ENCODE measurements around the gene MRFAP1L1.

- TF ChIP-seq CTCF (IDR thresholded peaks at IDR 0.05; ENCODE audit: extremely low read depth in 1 of 2, insufficient read depth in 1 of 2, low read depth in 1 of 2, low read length in 2 of 2) (no peak), POLR2A (IDR thresholded peaks at IDR 0.05; ENCODE audit: low read depth, low read length) (no peak), POLR2AphosphoS5 (IDR thresholded peaks at IDR 0.05; ENCODE audit: insufficient read depth, low read depth, low read length) (no peak), EZH2 (IDR thresholded peaks at IDR 0.05; ENCODE audit: borderline replicate concordance, low read depth, low read length, severe bottlenecking) (no peak)
- TF ChIP-seq, protein P1, sequence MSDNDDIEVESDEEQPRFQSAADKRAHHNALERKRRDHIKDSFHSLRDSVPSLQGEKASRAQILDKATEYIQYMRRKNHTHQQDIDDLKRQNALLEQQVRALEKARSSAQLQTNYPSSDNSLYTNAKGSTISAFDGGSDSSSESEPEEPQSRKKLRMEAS (IDR thresholded peaks at IDR 0.05; ENCODE audit: insufficient read depth, insufficient read length), result no peak
Measured at GRCh38 chr4:6696611-6697010, 13.1 kb downstream of the MRFAP1L1 start.

All from endothelial cell of umbilical vein (primary cell).